Liver (tissue), 9 donors: ENCODE data around the gene KRTAP4-5. TPM values are rescaled to one million over a fixed set of nuclear protein-coding genes. Genes with fewer than 3 reads are reported as not detected.
"Not testable (repeated sequence)": the region's sequence is repeated elsewhere in the genome, so short reads cannot be mapped to it uniquely, and the experiment has no call there.

Source experiments
- DNase-seq: peaks from one replicate; pipeline ENCODE4 v3.0.0-alpha.2; 2017; ENCODE audit warnings: low spot score
- H3K27ac ChIP-seq, 2 donors: one replicate each; pipeline ENCODE4 v1.7.0; 2013; ENCODE audit warnings: inconsistent platforms in 2 of 2, low read length in 2 of 2, control low read depth in 1 of 2, low read depth in 1 of 2, mild to moderate bottlenecking in 1 of 2
- H3K27me3 ChIP-seq, 4 donors: one replicate each; pipeline versions ENCODE4 v1.6.1 to v1.7.0; 2013; ENCODE audit warnings: low read length in 3 of 4, inconsistent platforms in 1 of 4, mild to moderate bottlenecking in 1 of 4, moderate library complexity in 1 of 4; ENCODE audit not compliant: control insufficient read depth in 4 of 4, insufficient read depth in 4 of 4
- H3K36me3 ChIP-seq, 4 donors: one replicate each; pipeline versions ENCODE4 v1.6.1 to v1.7.0; 2013; ENCODE audit warnings: low read length in 3 of 4, mild to moderate bottlenecking in 3 of 4, low read depth in 1 of 4, moderate library complexity in 1 of 4; ENCODE audit not compliant: control insufficient read depth in 4 of 4, insufficient read depth in 3 of 4
- H3K4me1 ChIP-seq, 4 donors: one replicate each; pipeline versions ENCODE4 v1.6.1 to v1.7.0; 2013; ENCODE audit warnings: low read length in 3 of 4, mild to moderate bottlenecking in 3 of 4, moderate library complexity in 1 of 4; ENCODE audit not compliant: control insufficient read depth in 4 of 4, insufficient read depth in 4 of 4
- H3K4me3 ChIP-seq, 3 donors: one replicate each; pipeline versions ENCODE4 v1.6.1 to v1.7.0; 2013; ENCODE audit warnings: low read length in 3 of 3, control low read depth in 1 of 3, low read depth in 1 of 3, mild to moderate bottlenecking in 1 of 3
- H3K9ac ChIP-seq, 2 donors: one replicate each; pipeline ENCODE4 v1.7.0; 2013; ENCODE audit warnings: low read length in 2 of 2, mild to moderate bottlenecking in 2 of 2, moderate library complexity in 2 of 2, control low read depth in 1 of 2, low read depth in 1 of 2
- H3K9me3 ChIP-seq, 4 donors: one replicate each; pipeline versions ENCODE4 v1.6.1 to v1.7.0; 2013; ENCODE audit warnings: low read length in 3 of 4; ENCODE audit not compliant: control insufficient read depth in 4 of 4
- EGR1 ChIP-seq, 2 donors: IDR thresholded peaks; 2 replicates each; pipeline ENCODE4 v1.6.1; 2016 to 2018; ENCODE audit warnings: antibody characterized with exemption in 2 of 2, low read depth in 2 of 2
- FOXA1 ChIP-seq: IDR thresholded peaks from 2 replicates; pipeline ENCODE4 v1.6.1; 2016; ENCODE audit warnings: antibody characterized with exemption
- FOXA2 ChIP-seq: IDR thresholded peaks from 2 replicates; pipeline ENCODE4 v1.6.1; 2016; ENCODE audit warnings: antibody characterized with exemption
- GABPA ChIP-seq, 2 donors: IDR thresholded peaks in 1 of 2; conservative IDR thresholded peaks in 1 of 2; 2 replicates each; pipeline ENCODE4 v1.6.1; 2016; ENCODE audit warnings: antibody characterized with exemption in 2 of 2, mild to moderate bottlenecking in 1 of 2, moderate library complexity in 1 of 2
- HNF4A ChIP-seq, 2 donors: conservative IDR thresholded peaks; 2 replicates each; pipeline ENCODE4 v1.6.1; 2016; ENCODE audit warnings: antibody characterized with exemption in 2 of 2, mild to moderate bottlenecking in 2 of 2
- HNF4G ChIP-seq: IDR thresholded peaks from 2 replicates; pipeline ENCODE4 v1.6.1; 2016; ENCODE audit warnings: antibody characterized with exemption
- MAX ChIP-seq: IDR thresholded peaks from 2 replicates; pipeline ENCODE4 v1.6.1; 2016; ENCODE audit warnings: antibody characterized with exemption
- NR2F2 ChIP-seq: IDR thresholded peaks from 2 replicates; pipeline ENCODE4 v1.6.1; 2016; ENCODE audit warnings: antibody characterized with exemption
- RAD21 ChIP-seq, 2 donors: IDR thresholded peaks; 2 replicates each; pipeline ENCODE4 v1.6.1; 2016; ENCODE audit warnings: antibody characterized with exemption in 2 of 2, mild to moderate bottlenecking in 2 of 2
- REST ChIP-seq: IDR thresholded peaks from 2 replicates; pipeline ENCODE4 v1.6.1; 2016; ENCODE audit warnings: antibody characterized with exemption, mild to moderate bottlenecking
- RXRA ChIP-seq, 2 donors: IDR thresholded peaks; 2 replicates each; pipeline ENCODE4 v1.6.1; 2017 to 2018; ENCODE audit warnings: antibody characterized with exemption in 2 of 2, mild to moderate bottlenecking in 1 of 2
- SP1 ChIP-seq: IDR thresholded peaks from 2 replicates; pipeline ENCODE4 v1.6.1; 2018; ENCODE audit warnings: antibody characterized with exemption, mild to moderate bottlenecking
- TAF1 ChIP-seq: conservative IDR thresholded peaks from 2 replicates; pipeline ENCODE4 v1.6.1; 2016; ENCODE audit warnings: antibody characterized with exemption, mild to moderate bottlenecking
- YY1 ChIP-seq: IDR thresholded peaks from 2 replicates; pipeline ENCODE4 v1.6.1; 2016; ENCODE audit warnings: antibody characterized with exemption, mild to moderate bottlenecking
- ZBTB33 ChIP-seq: IDR thresholded peaks from 2 replicates; pipeline ENCODE4 v1.6.1; 2016; ENCODE audit warnings: antibody characterized with exemption
- WGBS: extraction: QIAGEN DNeasy Blood & Tissue Kit; methylation state at CpG from one replicate; pipeline ENCODE4 v1.1.7; 2013; 5-methylcytosine and 5-hydroxymethylcytosine counted together
- polyA plus RNA-seq, 2 donors: library from polyadenylated mRNA; stranded (reverse) in 1 of 2; unstranded in 1 of 2; fragments of 200-250 nt in 1 of 2; fragments of >200 nt in 1 of 2; fragmentation: Nextera tagmentation in 1 of 2; extraction: Ambion mirVana in 1 of 2; gene quantifications; one replicate each; pipeline versions ENCODE4 v1.2.1 to v1.2.3, GENCODE V29; 2013 to 2015
- total RNA-seq, 2 donors: library from RNA; depleted of rRNA; stranded (reverse); fragments of >200 nt; gene quantifications; one replicate each; pipeline ENCODE4 v1.2.3, GENCODE V29; 2014
- donor health status: healthy.
- donor health status: healthy.
- donor health status: healthy.
- donor health status: healthy.
- donor health status: healthy.

KRTAP4-5 gene
- total and polyA plus RNA-seq, 4 donors, result not detected

GRCh38 chr17:41111151-41111885 lies 38.3 kb downstream of the KRTAP4-5 start:
- Histone ChIP-seq H3K4me3 (no peak overlapping the region), H3K36me3 (no peaks in the 10 kb centered on the region), H3K27me3 (peaks cover 0 to 4% (median 0%) of the 10 kb centered on the region in 4 donors), H3K9ac (no peak overlapping the region), H3K27ac (no peak overlapping the region), H3K9me3 (no peaks in the 10 kb centered on the region), H3K4me1 (no peaks in the 10 kb centered on the region)
- 70% methylated on average over 2 of the region's 2 CpGs for WGBS
- TF ChIP-seq FOXA1 (no peak), YY1 (no peak), GABPA (IDR thresholded peaks at IDR 0.05 in 1 of 2, conservative IDR thresholded peaks at IDR 0.05 in 1 of 2) (no peak), REST (no peak), NR2F2 (no peak), FOXA2 (no peak)
- no peak for DNase-seq

- 4% methylated on average over 1 of the region's 1 CpG for WGBS
- not testable (repeated sequence) for H3K4me3 ChIP-seq, DNase-seq
Observed at GRCh38 chr17:41108728-41109386, 40.8 kb downstream of the KRTAP4-5 start.

GRCh38 chr17:41107941-41108450 lies 41.6 kb downstream of the KRTAP4-5 start:
- H3K9me3 ChIP-seq, result no peaks in the 10 kb centered on the region
- no peak overlapping the region for H3K4me3 ChIP-seq
- H3K27me3 ChIP-seq, result no peaks in the 10 kb centered on the region
- 49% methylated on average over 1 of the region's 1 CpG for WGBS
- H3K36me3 ChIP-seq, result no peaks in the 10 kb centered on the region
- H3K4me1 ChIP-seq, result no peaks in the 10 kb centered on the region
- H3K9ac ChIP-seq, result no peak overlapping the region
- H3K27ac ChIP-seq, result no peak overlapping the region
- no peak for DNase-seq
- TF ChIP-seq HNF4A (conservative IDR thresholded peaks at IDR 0.05), result no peak
- no peak for TF ChIP-seq RXRA (IDR thresholded peaks at IDR 0.05)
- TF ChIP-seq FOXA2, result no peak
- no peak for TF ChIP-seq YY1
- TF ChIP-seq NR2F2, result no peak
- TF ChIP-seq MAX, result no peak
- no peak for TF ChIP-seq HNF4G
- TF ChIP-seq SP1, result no peak
- TF ChIP-seq REST, result no peak
- no peak for TF ChIP-seq EGR1 (IDR thresholded peaks at IDR 0.05; ENCODE audit: low read depth in 2 of 2)
- TF ChIP-seq RAD21 (IDR thresholded peaks at IDR 0.05), result no peak
- TF ChIP-seq ZBTB33, result no peak
- no peak for TF ChIP-seq FOXA1
- no peak for TF ChIP-seq TAF1

More at GRCh38 chr17:41108728-41109386, 40.8 kb downstream of the KRTAP4-5 start:
- H3K27ac ChIP-seq, H3K27me3 ChIP-seq, H3K9ac ChIP-seq, H3K4me1 ChIP-seq, H3K36me3 ChIP-seq, H3K9me3 ChIP-seq: not testable (repeated sequence)
